HepG2 (cell line): ENCODE results near the gene CHST11.

Experiments
- GLMP ChIP-seq: sonication (generic); formaldehyde crosslinking; IDR thresholded peaks from 2 replicates; pipeline ENCODE4 v1.9.0; 2021; ENCODE audit warnings: missing genetic modification reagents, mild to moderate bottlenecking, borderline replicate concordance
- TEAD2 ChIP-seq: sonication (generic); formaldehyde crosslinking; IDR thresholded peaks from 2 replicates; pipeline ENCODE4 v1.9.0; 2021; ENCODE audit warnings: missing genetic modification reagents
- ZBTB46 ChIP-seq: sonication (generic); formaldehyde crosslinking; IDR thresholded peaks from 2 replicates; pipeline ENCODE4 v1.4.0; 2020; ENCODE audit warnings: mild to moderate bottlenecking, missing genetic modification reagents, borderline replicate concordance

- TF ChIP-seq TEAD2 (CRISPR knock-in tag) (no peak), GLMP (CRISPR knock-in tag) (no peak), ZBTB46 (no peak)
Observed at GRCh38 chr12:104604995-104605675, 148.4 kb downstream of the CHST11 start.
